K562 (cell line): Measurements from ENCODE around the gene OSTF1. TPM values are rescaled to one million over a fixed set of nuclear protein-coding genes. Genes with fewer than 3 reads are reported as not detected.

Experiments
- ATAC-seq: fragments of 200-7000 bp; cut with Tn5 transposase; 3 replicates; pipeline ENCODE4 v1.9.1; 2020; ENCODE audit warnings: moderate library complexity
- BruUV-seq: library from RNA; stranded (reverse); fragments of 400-500 nt; replicated peaks from 2 replicates; lab custom pipeline; 2021; lab: Mats Ljungman, UMichigan
- CTCF ChIA-PET: fragments of 300-600 bp; formaldehyde crosslinking; extraction: SDS; loops from one replicate; lab custom pipeline; 2021; ENCODE audit warnings: low intra/inter-chr PET ratio; lab: Yijun Ruan, JAX
- POLR2A ChIA-PET: fragments of 300-600, 350-650 bp; sonication (Branson Sonifier 250); formaldehyde crosslinking; extraction: SDS; loops from one replicate; lab custom pipeline; 2021; ENCODE audit warnings: antibody characterized with exemption, inconsistent platforms; lab: Yijun Ruan, JAX
- DNase-seq, 4 experiments: peaks; one replicate each; pipeline versions ENCODE4 v3.0.0 to v3.0.0-alpha.2; 2011 to 2018; ENCODE audit warnings: low spot score in 3 of 4, mixed read lengths in 3 of 4; ENCODE audit errors: extremely low read depth in 1 of 4
- FAIRE-seq: peaks from 2 replicates; lab custom pipeline; 2011; peaks lifted over from hg19 to GRCh38; lab: Jason Lieb, UNC
- H2AFZ ChIP-seq: 2 replicates; pipeline ENCODE4 v1.6.0; 2011; ENCODE audit warnings: low read depth, low read length, control low read depth, inconsistent platforms
- H3K27ac ChIP-seq: fragments of 200-600 bp; 3 replicates; pipeline ENCODE4 v1.8.0; 2011; ENCODE audit warnings: low read depth, mild to moderate bottlenecking, control low read depth, inconsistent platforms, low read length, moderate library complexity, mixed read lengths; ENCODE audit errors: extremely low read depth
- H3K27me3 ChIP-seq, 2 experiments: fragments of 300-600 bp in 1 of 2; 2 replicates in 1 of 2; 3 replicates in 1 of 2; pipeline versions ENCODE4 v1.6.0 to v1.8.0; 2011; ENCODE audit warnings: inconsistent platforms in 2 of 2, low read length in 2 of 2, mild to moderate bottlenecking in 1 of 2, mixed read lengths in 1 of 2, moderate library complexity in 1 of 2; ENCODE audit not compliant: control insufficient read depth in 2 of 2, insufficient read depth in 2 of 2
- H3K36me3 ChIP-seq: fragments of 300-600 bp; 3 replicates; pipeline ENCODE4 v1.8.0; 2011; ENCODE audit warnings: mild to moderate bottlenecking, low read length, inconsistent platforms; ENCODE audit not compliant: control insufficient read depth, insufficient read depth
- H3K4me1 ChIP-seq, 2 experiments: fragments of 200-600 bp in 1 of 2; replicated peaks in 1 of 2; 2 replicates in 1 of 2; 3 replicates in 1 of 2; pipeline versions ENCODE4 v1.5.1 to v1.8.0; 2011; ENCODE audit warnings: inconsistent platforms in 2 of 2, low read length in 2 of 2, mild to moderate bottlenecking in 1 of 2, mixed read lengths in 1 of 2, moderate library complexity in 1 of 2; ENCODE audit not compliant: control insufficient read depth in 2 of 2, insufficient read depth in 2 of 2
- H3K4me2 ChIP-seq: 2 replicates; pipeline ENCODE4 v1.6.1; 2011; ENCODE audit warnings: low read length, control low read depth, inconsistent platforms, mixed read lengths; ENCODE audit not compliant: insufficient read depth
- H3K4me3 ChIP-seq: fragments of 200-600 bp; sonication (generic), shearing (Covaris generic); 2 replicates; pipeline ENCODE4 v1.5.1; 2016; ENCODE audit warnings: control low read depth, inconsistent platforms
- H3K79me2 ChIP-seq: fragments of 200-600 bp; 3 replicates; pipeline ENCODE4 v1.8.0; 2011; ENCODE audit warnings: low read length, inconsistent platforms; ENCODE audit not compliant: control insufficient read depth, insufficient read depth
- H3K9ac ChIP-seq, 2 experiments: 2 replicates each; pipeline versions ENCODE4 v1.6.0 to v1.6.1; 2011; ENCODE audit warnings: low read depth in 2 of 2, low read length in 2 of 2, control low read depth in 1 of 2, inconsistent platforms in 1 of 2, mild to moderate bottlenecking in 1 of 2, mixed read lengths in 1 of 2; ENCODE audit not compliant: insufficient read depth in 1 of 2
- H3K9me1 ChIP-seq: one replicate; pipeline ENCODE4 v1.6.0; 2011; ENCODE audit warnings: inconsistent platforms, mild to moderate bottlenecking, low read length, moderate library complexity; ENCODE audit not compliant: control insufficient read depth, insufficient read depth
- H3K9me3 ChIP-seq: replicated peaks from 2 replicates; pipeline ENCODE4 v1.5.1; 2011; ENCODE audit warnings: low read depth, low read length, inconsistent platforms; ENCODE audit not compliant: control insufficient read depth, insufficient read depth
- H4K20me1 ChIP-seq: replicated peaks from 2 replicates; pipeline ENCODE4 v1.6.1; 2011; ENCODE audit warnings: low read length, inconsistent platforms, mixed read lengths; ENCODE audit not compliant: control insufficient read depth, insufficient read depth
- ELK3 ChIP-seq: fragments of 450-650 bp; formaldehyde crosslinking; IDR thresholded peaks from 2 replicates; pipeline ENCODE4 v1.4.0; 2020; ENCODE audit warnings: mild to moderate bottlenecking
- FOXJ2 ChIP-seq: fragments of 200-800 bp; sonication (Bioruptor generic); IDR thresholded peaks from 2 replicates; pipeline ENCODE4 v1.6.1; 2016; ENCODE audit warnings: missing genetic modification characterization, missing compliant biosample characterization
- HDAC1 ChIP-seq, 2 experiments: fragments of 450-650 bp; IDR thresholded peaks; 2 replicates each; pipeline ENCODE4 v1.6.1; 2016 to 2017; ENCODE audit warnings: inconsistent platforms in 1 of 2, mild to moderate bottlenecking in 1 of 2, moderate library complexity in 1 of 2
- HDAC2 ChIP-seq: fragments of 450-650 bp; IDR thresholded peaks from 2 replicates; pipeline ENCODE4 v1.6.1; 2016; ENCODE audit warnings: mild to moderate bottlenecking
- KDM1A ChIP-seq, 2 experiments: fragments of 450-650 bp; IDR thresholded peaks; 2 replicates each; pipeline ENCODE4 v1.6.1; 2016; ENCODE audit warnings: mild to moderate bottlenecking in 2 of 2
- MECOM ChIP-seq: fragments of 250-450 bp; sonication (Bioruptor Pico); IDR thresholded peaks from 2 replicates; pipeline ENCODE4 v1.8.0; 2022; ENCODE audit warnings: inconsistent platforms
- PCBP2 ChIP-seq: fragments of 200-400 bp; formaldehyde crosslinking; IDR thresholded peaks from 2 replicates; pipeline ENCODE4 v1.6.1; 2018; ENCODE audit warnings: low read length, low read depth, mild to moderate bottlenecking, moderate library complexity; ENCODE audit not compliant: poor library complexity, severe bottlenecking
- PRPF4 ChIP-seq: fragments of 200-400 bp; formaldehyde crosslinking; IDR thresholded peaks from one replicate; pipeline ENCODE4 v1.6.1; 2017; ENCODE audit warnings: low read length, low read depth, mild to moderate bottlenecking; ENCODE audit not compliant: insufficient read depth, poor library complexity, severe bottlenecking
- RCOR1 ChIP-seq, 2 experiments: IDR thresholded peaks; 2 replicates each; pipeline ENCODE4 v1.6.1; 2012; ENCODE audit warnings: low read depth in 2 of 2, low read length in 2 of 2, borderline replicate concordance in 1 of 2, improper control_type of control experiment in 1 of 2
- RNF2 ChIP-seq: sonication (generic); IDR thresholded peaks from 2 replicates; pipeline ENCODE4 v1.6.1; 2016
- SAP30 ChIP-seq: fragments of 200-600 bp; sonication (generic); IDR thresholded peaks from 2 replicates; pipeline ENCODE4 v1.6.1; 2012; ENCODE audit warnings: borderline replicate concordance, low read depth, mild to moderate bottlenecking, moderate library complexity, low read length, control low read depth, inconsistent platforms; ENCODE audit not compliant: insufficient read depth, poor library complexity, severe bottlenecking
- SIN3A ChIP-seq, 2 experiments: fragments of 150-350 bp in 1 of 2; IDR thresholded peaks; 2 replicates each; pipeline ENCODE4 v1.6.1; 2011 to 2016; ENCODE audit warnings: borderline replicate concordance in 2 of 2, low read depth in 2 of 2, low read length in 2 of 2, mild to moderate bottlenecking in 2 of 2, moderate library complexity in 2 of 2; ENCODE audit not compliant: control insufficient read depth in 1 of 2
- SMAD3 ChIP-seq: fragments of 450-650 bp; formaldehyde crosslinking; conservative IDR thresholded peaks from 2 replicates; pipeline ENCODE4 v1.4.0; 2020; ENCODE audit warnings: mild to moderate bottlenecking
- TEAD4 ChIP-seq, 2 experiments: sonication (generic) in 1 of 2; formaldehyde crosslinking in 1 of 2; IDR thresholded peaks; 2 replicates each; pipeline versions ENCODE4 v1.6.1 to v1.8.0; 2012 to 2022; ENCODE audit warnings: borderline replicate concordance in 1 of 2, inconsistent platforms in 1 of 2, low read length in 1 of 2, mild to moderate bottlenecking in 1 of 2, missing genetic modification reagents in 1 of 2
- TRIM24 ChIP-seq, 2 experiments: fragments of 450-650 bp; IDR thresholded peaks; 2 replicates each; pipeline ENCODE4 v1.6.1; 2016
- YY1 ChIP-seq, 3 experiments: IDR thresholded peaks; 2 replicates each; pipeline ENCODE4 v1.6.1; 2011; ENCODE audit warnings: low read length in 2 of 3, mild to moderate bottlenecking in 2 of 3, moderate library complexity in 2 of 3, borderline replicate concordance in 1 of 3, control low read depth in 1 of 3, low read depth in 1 of 3; ENCODE audit not compliant: insufficient read depth in 3 of 3, insufficient replicate concordance in 2 of 3, control insufficient read depth in 1 of 3, insufficient read length in 1 of 3; ENCODE audit errors: extremely low read depth in 1 of 3
- WGBS: fragments of 100-300 bp; shearing (Covaris generic); methylation state at CpG from one replicate; pipeline ENCODE4 v1.1.6; 2016; ENCODE audit warnings: low coverage, mixed read lengths; ENCODE audit not compliant: insufficient coverage; ENCODE audit errors: missing lambda C conversion rate; 5-methylcytosine and 5-hydroxymethylcytosine counted together
- in situ Hi-C: fragments of 300-500 bp; cut with MboI; formaldehyde crosslinking; loops from 4 replicates; pipeline ENCODE4 v1.15.0; 2018; ENCODE audit warnings: inconsistent platforms, mixed read lengths
- intact Hi-C: fragments of 100-400 bp; cut with micrococcal nuclease; formaldehyde crosslinking; loops from 2 replicates; pipeline ENCODE4 v1.14.2; 2022
- polyA plus RNA-seq, 8 experiments: library from polyadenylated mRNA; depleted of rRNA in 4 of 8; stranded (reverse) in 5 of 8; unstranded in 3 of 8; fragments of >200 nt; fragmentation: Nextera tagmentation in 2 of 8; fragmentation: Illumina TruSeq in 1 of 8; extraction: Ambion mirVana in 2 of 8; extraction: Trizol in 1 of 8; gene quantifications; 2 replicates each; pipeline versions ENCODE4 v1.2.1 to v1.2.3, GENCODE V29; 2011 to 2014; ENCODE audit warnings: inconsistent platforms in 1 of 8, missing spikeins in 1 of 8
- total RNA-seq, 7 experiments: library from RNA; depleted of rRNA in 6 of 7; stranded (reverse); fragments of >200 nt in 6 of 7; fragmentation: Illumina TruSeq in 2 of 7; extraction: Trizol in 2 of 7; gene quantifications; 2 replicates each; pipeline versions ENCODE4 v1.2.1 to v1.2.3, GENCODE V29; 2011 to 2021; ENCODE audit warnings: low replicate concordance in 1 of 7
- TF ChIP-seq, protein P1 (sequence below), 2 experiments: fragments of 200-800 bp in 1 of 2; sonication (Bioruptor generic) in 1 of 2; sonication (generic) in 1 of 2; formaldehyde crosslinking in 1 of 2; IDR thresholded peaks in 1 of 2; conservative IDR thresholded peaks in 1 of 2; 2 replicates each; pipeline versions ENCODE4 v1.5.0 to v1.6.1; 2016 to 2020; ENCODE audit warnings: missing compliant biosample characterization in 1 of 2, missing genetic modification characterization in 1 of 2, missing genetic modification reagents in 1 of 2

The OSTF1 gene
- total and polyA plus RNA-seq, 9 of the 15 experiments (the other 6 are each of a cell fraction or from before 2014, with no cell fraction given) = 15.0 to 37.3 (median 23.0) TPM

GRCh38 chr9:75148561-75148960, 60.2 kb downstream of the OSTF1 start:
- FAIRE-seq = no peak
- H3K9me1 ChIP-seq = no peaks in the 10 kb centered on the region
- TF ChIP-seq, protein P1, sequence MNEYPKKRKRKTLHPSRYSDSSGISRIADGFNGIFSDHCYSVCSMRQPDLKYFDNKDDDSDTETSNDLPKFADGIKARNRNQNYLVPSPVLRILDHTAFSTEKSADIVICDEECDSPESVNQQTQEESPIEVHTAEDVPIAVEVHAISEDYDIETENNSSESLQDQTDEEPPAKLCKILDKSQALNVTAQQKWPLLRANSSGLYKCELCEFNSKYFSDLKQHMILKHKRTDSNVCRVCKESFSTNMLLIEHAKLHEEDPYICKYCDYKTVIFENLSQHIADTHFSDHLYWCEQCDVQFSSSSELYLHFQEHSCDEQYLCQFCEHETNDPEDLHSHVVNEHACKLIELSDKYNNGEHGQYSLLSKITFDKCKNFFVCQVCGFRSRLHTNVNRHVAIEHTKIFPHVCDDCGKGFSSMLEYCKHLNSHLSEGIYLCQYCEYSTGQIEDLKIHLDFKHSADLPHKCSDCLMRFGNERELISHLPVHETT (CRISPR knock-in tag; conservative IDR thresholded peaks at IDR 0.05 in 1 of 2, IDR thresholded peaks at IDR 0.05 in 1 of 2) = no peak
- TF ChIP-seq YY1 (IDR thresholded peaks at IDR 0.05; ENCODE audit: borderline replicate concordance in 1 of 3, control insufficient read depth in 1 of 3, extremely low read depth in 1 of 3, insufficient read depth in 3 of 3, insufficient read length in 1 of 3, insufficient replicate concordance in 2 of 3, low read depth in 1 of 3, low read length in 2 of 3) (no peak), PRPF4 (no peak), SIN3A (IDR thresholded peaks at IDR 0.05; ENCODE audit: borderline replicate concordance in 2 of 2, control insufficient read depth in 1 of 2, low read depth in 2 of 2, low read length in 2 of 2) (no peak), RNF2 (no peak), TEAD4 (IDR thresholded peaks at IDR 0.05; ENCODE audit: low read length) (peak; percentile 17; the same call in 1 of the 2 replicates), TEAD4 (CRISPR knock-in tag; IDR thresholded peaks at IDR 0.05; ENCODE audit: borderline replicate concordance) (no peak), KDM1A (IDR thresholded peaks at IDR 0.05) (peak; percentile 85 to 86), SAP30 (no peak), MECOM (CRISPR knock-in tag) (no peak), PCBP2 (no peak), RCOR1 (IDR thresholded peaks at IDR 0.05; ENCODE audit: borderline replicate concordance in 1 of 2, low read depth in 2 of 2, low read length in 2 of 2) (peak in 1 of 2 experiments; percentile 86; a peak in 3 of 4 replicates), ELK3 (CRISPR knock-in tag) (no peak), HDAC2 (peak; percentile 81), FOXJ2 (tag) (no peak), SMAD3 (CRISPR knock-in tag) (no peak), HDAC1 (IDR thresholded peaks at IDR 0.05) (peak in 1 of 2 experiments; percentile 66; a peak in 2 of 4 replicates), TRIM24 (IDR thresholded peaks at IDR 0.05) (no peak)
- TF ChIP-seq, all 486 proteins: peak for 5
- Histone ChIP-seq H3K27me3 (no peaks in the 10 kb centered on the region), H3K9me3 (no peaks in the 10 kb centered on the region), H3K4me2 (no peak overlapping the region), H3K4me1 (no peaks in the 10 kb centered on the region; a peak in 1 of 5 replicates), H3K27ac (no peak overlapping the region), H4K20me1 (no peaks in the 10 kb centered on the region), H3K9ac (no peak overlapping the region), H2AFZ (no peak overlapping the region), H3K36me3 (no peaks in the 10 kb centered on the region), H3K79me2 (no peaks in the 10 kb centered on the region), H3K4me3 (no peak overlapping the region)
- WGBS = 90% methylated on average over 1 of the region's 1 CpG
- BruUV-seq = no TSS peak
- POLR2A ChIA-PET = no interaction called here
- DNase-seq (no peak), ATAC-seq (no peak)
- intact Hi-C loops (no loop called here), in situ Hi-C loops (no loop called here)
- CTCF ChIA-PET = no interaction called here
